AG04450 (cell line): ENCODE data around the gene ADPGK. TPM values are rescaled to one million over a fixed set of nuclear protein-coding genes. Genes with fewer than 3 reads are reported as not detected.
A peak's percentile ranks its signal among the peaks of the same experiment; 100 is the strongest.

Experiments
- CTCF ChIA-PET: fragments of 300-600, 350-600 bp; formaldehyde crosslinking; extraction: SDS; loops from one replicate; lab custom pipeline; 2022; ENCODE audit warnings: antibody characterized with exemption, inconsistent platforms; lab: Charles Lee
- POLR2A ChIA-PET: fragments of 350-600 bp; formaldehyde crosslinking; extraction: SDS; loops from one replicate; lab custom pipeline; 2021; ENCODE audit warnings: antibody characterized with exemption, inconsistent platforms; lab: Yijun Ruan, JAX
- DNase-seq: peaks from one replicate; pipeline ENCODE4 v3.0.0-alpha.2; 2011; ENCODE audit warnings: low read depth, low spot score
- H3K27ac ChIP-seq: one replicate; pipeline ENCODE4 v1.5.1; 2012; ENCODE audit warnings: low read depth, low read length, control low read depth
- H3K27me3 ChIP-seq: one replicate; pipeline ENCODE4 v1.6.0; 2012; ENCODE audit warnings: low read length; ENCODE audit not compliant: control insufficient read depth, insufficient read depth
- H3K4me3 ChIP-seq: 2 replicates; pipeline ENCODE4 v1.5.1; 2011; ENCODE audit warnings: mild to moderate bottlenecking, low read depth, low read length, control low read depth
- H3K9me3 ChIP-seq: 2 replicates; pipeline ENCODE4 v1.5.1; 2012; ENCODE audit warnings: low read length; ENCODE audit not compliant: control insufficient read depth, insufficient read depth
- polyA plus RNA-seq: library from polyadenylated mRNA; depleted of rRNA; stranded (reverse); fragments of >200 nt; gene quantifications from 2 replicates; pipeline ENCODE4 v1.2.3, GENCODE V29; 2011
- TF ChIP-seq, protein P1 (sequence below): IDR thresholded peaks from 2 replicates; pipeline ENCODE4 v1.5.1; 2011; ENCODE audit warnings: low read depth, low read length, control low read depth, inconsistent platforms

The ADPGK gene
- polyA plus RNA-seq, 1 experiment: 74.3 TPM

DNA sequence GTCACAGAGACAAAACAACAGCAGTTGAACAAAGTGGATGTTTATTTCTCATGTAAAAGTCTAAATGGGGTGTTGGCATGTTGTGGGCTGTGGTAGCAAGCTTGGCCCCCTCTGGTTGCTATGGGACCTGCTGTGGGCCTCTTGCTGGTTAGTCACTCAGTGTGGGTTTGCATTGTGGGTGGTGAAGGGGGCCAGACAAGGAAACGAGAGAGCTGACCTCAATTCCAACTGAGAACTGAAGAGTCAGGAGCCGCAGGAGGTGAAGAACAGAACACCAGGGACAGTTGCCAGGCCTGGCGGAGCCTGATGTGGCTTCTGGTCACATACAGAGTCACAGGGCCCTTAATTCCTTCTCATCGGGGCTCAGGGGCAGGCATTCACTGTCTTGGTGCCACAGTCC is 1.9 kb upstream of the ADPGK start:
- Histone ChIP-seq H3K4me3 (no peak overlapping the region), H3K27me3 (no peaks in the 10 kb centered on the region), H3K27ac (peak overlapping the region; percentile 39), H3K9me3 (no peaks in the 10 kb centered on the region; the same call in 1 of the 2 replicates)
- ChIA-PET CTCF (interaction anchor here (0.8 to 1.6 kb wide), 3 partner anchors 27 to 296 kb away, joined by 3 to 10 read pairs (median 4); no protein-coding TSS in a partner anchor), POLR2A (interaction anchor here (0.9 kb wide), 1 partner anchor 217 kb away, joined by 3 read pairs; no protein-coding TSS in a partner anchor)
- DNase-seq: peak; percentile 15
- TF ChIP-seq, protein P1, sequence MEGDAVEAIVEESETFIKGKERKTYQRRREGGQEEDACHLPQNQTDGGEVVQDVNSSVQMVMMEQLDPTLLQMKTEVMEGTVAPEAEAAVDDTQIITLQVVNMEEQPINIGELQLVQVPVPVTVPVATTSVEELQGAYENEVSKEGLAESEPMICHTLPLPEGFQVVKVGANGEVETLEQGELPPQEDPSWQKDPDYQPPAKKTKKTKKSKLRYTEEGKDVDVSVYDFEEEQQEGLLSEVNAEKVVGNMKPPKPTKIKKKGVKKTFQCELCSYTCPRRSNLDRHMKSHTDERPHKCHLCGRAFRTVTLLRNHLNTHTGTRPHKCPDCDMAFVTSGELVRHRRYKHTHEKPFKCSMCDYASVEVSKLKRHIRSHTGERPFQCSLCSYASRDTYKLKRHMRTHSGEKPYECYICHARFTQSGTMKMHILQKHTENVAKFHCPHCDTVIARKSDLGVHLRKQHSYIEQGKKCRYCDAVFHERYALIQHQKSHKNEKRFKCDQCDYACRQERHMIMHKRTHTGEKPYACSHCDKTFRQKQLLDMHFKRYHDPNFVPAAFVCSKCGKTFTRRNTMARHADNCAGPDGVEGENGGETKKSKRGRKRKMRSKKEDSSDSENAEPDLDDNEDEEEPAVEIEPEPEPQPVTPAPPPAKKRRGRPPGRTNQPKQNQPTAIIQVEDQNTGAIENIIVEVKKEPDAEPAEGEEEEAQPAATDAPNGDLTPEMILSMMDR: no peak

DNA sequence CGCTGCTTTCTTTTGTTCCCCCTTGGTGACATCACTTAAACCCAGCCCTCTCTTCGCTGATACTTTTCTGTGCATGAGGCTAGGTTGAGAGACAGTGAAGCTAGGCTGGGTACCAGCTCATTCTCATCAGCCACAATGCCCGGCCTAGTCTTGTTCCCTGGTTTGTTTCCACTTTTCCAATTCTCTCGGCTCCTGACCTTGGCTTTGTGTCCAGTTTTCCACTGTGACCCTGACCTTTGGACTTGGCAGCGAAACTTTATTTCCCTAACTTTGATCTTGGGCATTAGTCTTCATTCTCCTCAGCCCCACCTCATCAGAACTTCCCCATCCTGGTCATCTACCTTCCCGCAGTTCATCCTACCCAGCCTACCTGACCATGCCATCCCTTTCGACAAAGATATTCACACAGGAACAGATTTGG is 908 bp upstream of the ADPGK start:
- TF ChIP-seq, protein P1: no peak
- H3K4me3 ChIP-seq: peak overlapping the region; percentile 94
- ChIA-PET CTCF (interaction anchor here (0.6 to 1.6 kb wide), 7 partner anchors 12 to 297 kb away, joined by 3 to 6 read pairs (median 4); no protein-coding TSS in a partner anchor), POLR2A (no interaction called here)
- H3K27me3 ChIP-seq: no peaks in the 10 kb centered on the region
- no peaks in the 10 kb centered on the region; the same call in 1 of the 2 replicates for H3K9me3 ChIP-seq
- no peak for DNase-seq
- peak overlapping the region; percentile 93 for H3K27ac ChIP-seq

DNA sequence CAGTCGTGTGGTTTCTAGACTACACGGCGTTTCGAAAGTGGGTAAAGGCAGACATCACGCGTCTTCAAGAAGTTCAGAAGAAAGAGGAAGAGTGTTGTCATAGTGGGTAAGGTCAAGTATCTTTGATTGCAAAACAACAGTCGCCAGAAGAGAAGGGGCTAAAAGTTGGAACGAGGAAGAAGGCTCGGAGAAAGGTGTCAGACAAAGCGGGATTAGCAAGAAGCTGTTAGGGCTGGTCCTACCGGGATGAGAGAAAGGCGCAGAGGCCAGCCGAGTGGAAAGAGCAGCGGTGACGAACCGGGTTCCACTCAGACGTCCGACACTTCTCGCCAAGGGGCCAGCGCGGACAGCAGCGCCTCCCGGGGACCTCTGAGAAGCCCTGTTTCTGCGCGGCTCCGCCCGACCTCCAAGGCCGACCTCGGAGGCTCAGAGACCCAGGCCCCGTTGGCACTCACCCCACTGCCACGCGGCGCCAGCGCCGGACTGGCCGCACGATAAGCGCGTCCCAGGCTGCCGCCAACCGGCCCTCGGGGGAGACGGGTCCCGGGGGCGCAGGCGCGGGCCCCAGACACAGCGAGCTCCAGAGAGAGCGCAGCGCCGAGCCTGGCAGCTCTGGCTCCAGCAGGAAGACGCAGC is 436 bp downstream of the ADPGK start:
- TF ChIP-seq, protein P1: 0 out of 2 replicates have a peak, but pooled peaks have one; percentile 13
- Histone ChIP-seq H3K27me3 (no peaks in the 10 kb centered on the region), H3K27ac (peak overlapping the region; percentile 61), H3K4me3 (peak overlapping the region; percentile 94), H3K9me3 (no peaks in the 10 kb centered on the region; the same call in 1 of the 2 replicates)
- ChIA-PET CTCF (interaction anchor here (0.9 kb wide), 1 partner anchor 61 kb away, joined by 5 read pairs; no protein-coding TSS in a partner anchor), POLR2A (no interaction called here)
- no peak for DNase-seq

DNA sequence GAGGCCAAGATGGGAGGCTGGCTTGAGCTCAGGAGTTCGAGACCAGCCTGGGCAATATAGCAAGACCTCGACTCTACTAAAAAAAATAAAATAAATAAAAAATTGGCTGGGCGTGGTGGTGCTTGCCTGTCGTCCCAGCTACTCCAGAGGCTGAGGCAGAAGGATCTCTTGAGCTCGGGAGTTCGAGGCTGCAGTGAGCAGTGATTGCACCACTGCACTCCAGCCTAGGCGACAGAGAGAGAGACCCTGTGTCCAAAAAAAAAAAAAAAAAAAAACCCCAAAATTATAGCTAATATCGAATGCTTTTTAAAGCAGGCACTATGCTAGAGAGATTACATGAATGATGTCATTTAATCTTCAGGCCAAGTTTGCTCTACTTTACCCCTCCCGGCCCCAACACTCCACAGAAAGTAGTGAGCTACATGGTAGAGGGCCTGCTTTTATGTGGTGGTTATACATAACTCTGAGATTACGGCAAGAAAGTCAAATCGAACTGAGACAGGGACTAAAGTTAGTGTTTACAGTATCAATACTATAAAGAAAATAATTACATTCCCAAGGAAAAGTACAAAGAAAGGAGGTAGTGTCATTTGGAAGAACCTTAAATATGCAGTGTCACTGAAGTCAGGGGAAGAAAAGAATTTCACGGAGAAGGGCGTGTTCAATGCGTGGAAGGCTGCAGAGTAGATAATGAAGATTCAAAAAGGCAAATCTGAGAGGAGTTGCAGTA is 1.1 kb downstream of the ADPGK start:
- H3K27me3 ChIP-seq: no peaks in the 10 kb centered on the region
- POLR2A ChIA-PET: no interaction called here

More for the DNA sequence above, 1.1 kb downstream of the ADPGK start:
- Histone ChIP-seq H3K4me3 (peak overlapping the region; percentile 94), H3K9me3 (no peaks in the 10 kb centered on the region; the same call in 1 of the 2 replicates), H3K27ac (peak overlapping the region; percentile 61)
- no peak for DNase-seq
- TF ChIP-seq, protein P1: no peak
- CTCF ChIA-PET: interaction anchor here (0.9 kb wide), 1 partner anchor 60 kb away, joined by 5 read pairs; no protein-coding TSS in a partner anchor
